Measurements from ENCODE around the gene PLS1. TPM values are rescaled to one million over a fixed set of nuclear protein-coding genes. Genes with fewer than 3 reads are reported as not detected.
A peak's percentile ranks its signal among the peaks of the same experiment; 100 is the strongest.
"Not testable (repeated sequence)": the region's sequence is repeated elsewhere in the genome, so short reads cannot be mapped to it uniquely, and the experiment has no call there.

Gene PLS1
- total RNA-seq, 1 donor from 2014 or later: 30.5 TPM

DNA sequence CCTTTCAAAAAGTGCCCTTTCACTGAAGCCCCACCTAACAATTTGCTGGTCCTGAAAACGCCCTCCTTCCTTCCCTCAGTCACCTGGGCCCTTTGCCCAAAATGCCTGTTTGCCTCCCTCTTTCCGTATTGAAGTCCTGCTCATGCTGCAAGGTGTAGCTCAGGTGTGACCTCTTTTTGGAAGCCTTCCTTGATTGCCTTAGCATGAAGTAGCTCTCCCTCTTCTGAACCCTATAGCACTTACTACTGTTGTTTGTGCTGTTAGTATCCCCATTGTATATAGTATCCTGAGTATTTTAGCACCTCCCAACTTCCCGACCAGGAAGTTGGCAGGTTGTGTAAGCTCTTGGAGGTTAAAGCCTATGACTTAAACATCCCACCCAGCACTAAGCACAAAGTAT is 1.7 kb downstream of the PLS1 start:
- peak overlapping the region; percentile 82 for H3K4me3 ChIP-seq (ENCODE audit: low read depth, low read length)
- TF ChIP-seq, protein P1, sequence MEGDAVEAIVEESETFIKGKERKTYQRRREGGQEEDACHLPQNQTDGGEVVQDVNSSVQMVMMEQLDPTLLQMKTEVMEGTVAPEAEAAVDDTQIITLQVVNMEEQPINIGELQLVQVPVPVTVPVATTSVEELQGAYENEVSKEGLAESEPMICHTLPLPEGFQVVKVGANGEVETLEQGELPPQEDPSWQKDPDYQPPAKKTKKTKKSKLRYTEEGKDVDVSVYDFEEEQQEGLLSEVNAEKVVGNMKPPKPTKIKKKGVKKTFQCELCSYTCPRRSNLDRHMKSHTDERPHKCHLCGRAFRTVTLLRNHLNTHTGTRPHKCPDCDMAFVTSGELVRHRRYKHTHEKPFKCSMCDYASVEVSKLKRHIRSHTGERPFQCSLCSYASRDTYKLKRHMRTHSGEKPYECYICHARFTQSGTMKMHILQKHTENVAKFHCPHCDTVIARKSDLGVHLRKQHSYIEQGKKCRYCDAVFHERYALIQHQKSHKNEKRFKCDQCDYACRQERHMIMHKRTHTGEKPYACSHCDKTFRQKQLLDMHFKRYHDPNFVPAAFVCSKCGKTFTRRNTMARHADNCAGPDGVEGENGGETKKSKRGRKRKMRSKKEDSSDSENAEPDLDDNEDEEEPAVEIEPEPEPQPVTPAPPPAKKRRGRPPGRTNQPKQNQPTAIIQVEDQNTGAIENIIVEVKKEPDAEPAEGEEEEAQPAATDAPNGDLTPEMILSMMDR (conservative IDR thresholded peaks at IDR 0.05; ENCODE audit: low read depth, low read length): no peak
- DNase-seq (ENCODE audit: low read depth): no peak

DNA sequence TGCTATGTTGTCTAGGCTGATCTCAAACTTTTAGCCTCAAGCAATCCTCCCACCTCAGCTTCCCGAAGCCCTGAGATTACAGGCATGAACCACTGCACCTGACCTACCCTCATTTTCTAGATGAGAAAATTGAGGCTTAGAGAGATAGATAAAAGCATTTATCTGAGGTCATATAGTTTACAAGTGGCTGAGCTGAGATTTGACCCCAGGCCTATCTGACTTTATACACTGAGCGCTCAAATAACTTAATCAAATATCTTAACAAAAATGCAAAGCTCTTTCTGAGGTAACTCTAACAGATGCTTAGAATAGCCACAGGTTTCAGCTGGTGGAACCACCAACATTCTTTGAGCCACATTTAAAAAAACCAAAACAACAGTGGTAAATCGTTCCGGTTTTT is 5.5 kb downstream of the PLS1 start:
- H3K4me3 ChIP-seq (ENCODE audit: low read depth, low read length): no peak overlapping the region
- no peak for DNase-seq (ENCODE audit: low read depth)
- TF ChIP-seq, protein P1 (conservative IDR thresholded peaks at IDR 0.05; ENCODE audit: low read depth, low read length): no peak

DNA sequence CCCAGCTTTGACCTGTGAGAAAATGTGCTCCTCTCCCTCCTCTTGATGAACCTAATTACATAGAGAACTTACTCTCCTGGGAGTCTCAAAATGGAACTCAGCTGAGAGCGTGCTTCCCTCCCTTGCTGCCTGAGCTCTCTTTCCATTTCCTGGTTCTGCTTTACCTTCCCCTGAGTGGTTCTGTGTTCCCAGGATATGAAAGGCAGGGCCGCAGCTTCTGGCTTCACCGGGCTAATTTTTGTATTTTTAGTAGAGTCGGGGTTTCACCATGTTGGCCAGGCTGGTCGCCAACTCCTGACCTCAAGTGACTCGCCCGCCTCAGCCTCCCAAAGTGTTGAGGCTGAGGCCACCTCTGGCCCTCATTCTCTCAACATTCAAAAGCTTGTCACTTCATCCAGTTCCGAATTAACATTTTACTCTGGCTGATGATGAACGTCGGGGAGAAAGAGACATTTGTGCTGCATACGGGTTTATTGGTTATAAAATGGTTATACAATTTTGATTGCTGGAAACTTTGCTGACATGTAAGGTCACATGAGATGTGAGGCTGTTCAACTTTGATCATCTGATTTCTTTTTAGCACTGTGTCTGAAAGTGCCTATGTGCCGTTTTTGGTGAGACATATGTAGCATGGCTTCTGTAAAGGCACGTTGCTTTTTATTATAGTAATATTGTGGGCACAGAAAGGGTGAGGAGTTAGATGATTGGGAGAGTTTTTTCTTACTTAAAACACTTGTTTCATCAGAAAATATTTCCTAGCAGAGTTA is 6.6 kb downstream of the PLS1 start:
- H3K4me3 ChIP-seq (ENCODE audit: low read depth, low read length): no peak overlapping the region
- TF ChIP-seq, protein P1 (conservative IDR thresholded peaks at IDR 0.05; ENCODE audit: low read depth, low read length): no peak
- DNase-seq (ENCODE audit: low read depth): no peak

DNA sequence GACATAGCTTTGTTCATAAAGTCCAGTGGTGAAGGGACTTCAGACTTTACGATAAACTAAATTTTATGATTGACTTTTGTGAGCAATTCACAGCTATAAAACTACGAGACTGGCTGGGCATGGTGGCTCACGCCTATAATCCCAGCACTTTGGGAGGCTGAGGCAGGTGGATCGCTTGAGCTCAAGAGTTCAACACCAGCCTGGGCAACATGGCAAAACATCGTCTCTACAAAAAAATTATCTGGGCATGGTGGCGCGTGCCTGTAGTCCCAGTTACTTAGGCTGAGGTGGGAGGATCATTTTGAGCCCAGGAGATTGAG is 7.2 kb downstream of the PLS1 start:
- not testable (repeated sequence) for H3K4me3 ChIP-seq (ENCODE audit: low read depth, low read length); DNase-seq (ENCODE audit: low read depth)

DNA sequence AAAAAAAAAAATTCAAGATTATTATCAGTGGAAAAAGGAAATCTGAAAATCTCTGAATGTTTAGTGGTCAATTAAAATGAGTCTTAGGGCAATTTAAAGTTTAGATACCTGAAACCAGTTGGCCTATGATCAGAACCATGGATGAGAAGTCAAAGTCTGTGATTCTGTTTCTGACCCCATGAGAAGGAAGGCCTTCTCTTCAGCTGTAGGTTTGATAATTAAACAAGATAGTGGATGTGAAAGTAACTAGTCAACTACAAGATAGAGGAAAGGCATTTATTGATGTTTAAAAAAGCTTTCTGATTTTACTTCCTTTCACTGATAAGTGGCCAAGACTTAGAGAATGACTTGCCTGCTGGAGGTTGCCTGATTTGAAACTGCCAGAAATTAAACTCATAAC is 8.7 kb downstream of the PLS1 start:
- no peak overlapping the region for H3K4me3 ChIP-seq (ENCODE audit: low read depth, low read length)
- no peak for DNase-seq (ENCODE audit: low read depth)
- TF ChIP-seq, protein P1 (conservative IDR thresholded peaks at IDR 0.05; ENCODE audit: low read depth, low read length): no peak

DNA sequence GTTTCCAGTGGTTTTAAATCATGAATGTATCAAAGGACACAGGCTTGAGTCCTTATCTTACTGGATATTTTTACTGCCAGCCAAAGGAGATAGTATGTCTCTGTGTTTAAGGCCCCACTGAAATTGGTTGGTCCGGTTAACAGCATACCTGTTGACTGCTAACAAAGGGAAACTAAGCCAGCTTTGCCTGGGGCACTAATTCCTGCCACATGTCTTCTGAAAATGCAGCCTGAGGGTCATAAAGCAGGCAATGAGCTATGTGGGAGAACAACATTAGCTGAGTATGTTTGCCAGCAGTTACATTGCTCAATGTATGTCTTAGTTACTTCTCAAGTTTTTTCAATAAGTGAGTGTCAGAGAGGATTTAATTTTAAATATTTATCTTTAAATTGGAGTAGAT is 12.4 kb downstream of the PLS1 start:
- no peak overlapping the region for H3K4me3 ChIP-seq (ENCODE audit: low read depth, low read length)
- TF ChIP-seq, protein P1 (conservative IDR thresholded peaks at IDR 0.05; ENCODE audit: low read depth, low read length): no peak
- DNase-seq (ENCODE audit: low read depth): no peak

DNA sequence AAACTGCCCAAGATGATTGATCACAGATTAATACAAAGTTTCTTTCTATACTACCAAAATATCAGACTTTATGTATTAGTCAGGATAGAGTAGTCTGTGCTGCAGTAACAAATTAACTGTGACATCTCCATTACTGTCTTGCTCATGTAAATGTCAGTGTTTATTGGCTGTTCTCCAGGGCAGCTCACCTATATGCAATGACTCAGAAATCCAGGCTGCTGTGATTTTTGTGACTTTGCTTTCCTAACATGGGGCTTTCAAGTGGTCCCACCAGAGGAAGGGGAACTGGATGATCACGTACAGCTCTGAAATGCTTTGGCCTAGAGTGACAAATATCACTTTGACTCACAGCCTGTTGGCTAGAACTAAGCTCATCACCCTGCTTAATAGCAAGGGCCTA is 12.9 kb downstream of the PLS1 start:
- TF ChIP-seq, protein P1 (conservative IDR thresholded peaks at IDR 0.05; ENCODE audit: low read depth, low read length): no peak
- no peak overlapping the region for H3K4me3 ChIP-seq (ENCODE audit: low read depth, low read length)
- no peak for DNase-seq (ENCODE audit: low read depth)

All from epithelial cell of proximal tubule (primary cell).